Measurements from ENCODE around the gene CNTNAP2.
"Not testable (repeated sequence)": the region's sequence is repeated elsewhere in the genome, so short reads cannot be mapped to it uniquely, and the experiment has no call there.

The CNTNAP2 gene

DNA sequence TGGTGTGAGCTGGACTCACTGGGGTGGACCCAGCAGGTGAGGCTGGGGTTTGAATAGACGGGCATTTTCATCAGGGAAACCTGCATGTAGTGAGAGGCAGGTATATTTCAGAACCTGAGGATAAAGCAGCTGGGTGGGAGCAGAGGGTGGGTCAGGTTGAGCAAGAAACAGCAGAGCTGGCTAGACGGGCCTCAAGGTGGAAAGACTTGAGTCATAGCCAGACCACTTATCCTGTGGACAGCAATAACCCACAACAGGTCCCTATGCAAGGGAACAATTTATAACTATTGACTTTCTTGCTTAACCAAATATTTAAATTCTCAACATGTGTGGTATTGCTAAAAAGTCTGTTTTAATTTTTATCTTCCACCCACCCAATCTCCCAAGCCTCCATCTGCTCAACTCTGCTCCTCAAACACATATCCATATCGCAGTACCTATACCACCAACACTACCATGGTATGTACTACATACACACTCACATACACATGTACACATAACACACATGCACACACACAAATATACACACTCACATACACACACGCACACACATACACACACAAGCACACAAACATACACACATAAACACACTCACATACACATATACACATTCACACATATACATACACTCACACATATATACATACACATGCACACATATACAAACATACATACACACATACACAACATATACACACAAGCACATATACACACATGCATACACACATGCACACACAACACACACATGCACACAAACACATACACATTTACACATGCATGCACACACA lies 2345.0 kb downstream of the CNTNAP2 start (continued):
- TF ChIP-seq, protein P1, sequence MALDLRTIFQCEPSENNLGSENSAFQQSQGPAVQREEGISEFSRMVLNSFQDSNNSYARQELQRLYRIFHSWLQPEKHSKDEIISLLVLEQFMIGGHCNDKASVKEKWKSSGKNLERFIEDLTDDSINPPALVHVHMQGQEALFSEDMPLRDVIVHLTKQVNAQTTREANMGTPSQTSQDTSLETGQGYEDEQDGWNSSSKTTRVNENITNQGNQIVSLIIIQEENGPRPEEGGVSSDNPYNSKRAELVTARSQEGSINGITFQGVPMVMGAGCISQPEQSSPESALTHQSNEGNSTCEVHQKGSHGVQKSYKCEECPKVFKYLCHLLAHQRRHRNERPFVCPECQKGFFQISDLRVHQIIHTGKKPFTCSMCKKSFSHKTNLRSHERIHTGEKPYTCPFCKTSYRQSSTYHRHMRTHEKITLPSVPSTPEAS (tag by site-specific recombination; IDR thresholded peaks at IDR 0.05) = peak; percentile 49; the same call in 1 of the 2 replicates
- TF ChIP-seq ZNF549 (tag by site-specific recombination; IDR thresholded peaks at IDR 0.05) (no peak), ZNF747 (tag by site-specific recombination; IDR thresholded peaks at IDR 0.05) (no peak), ZNF114 (tag by site-specific recombination; IDR thresholded peaks at IDR 0.05) (peak; percentile 48; the same call in 1 of the 2 replicates), SP3 (tag by site-specific recombination; IDR thresholded peaks at IDR 0.05) (no peak)

DNA sequence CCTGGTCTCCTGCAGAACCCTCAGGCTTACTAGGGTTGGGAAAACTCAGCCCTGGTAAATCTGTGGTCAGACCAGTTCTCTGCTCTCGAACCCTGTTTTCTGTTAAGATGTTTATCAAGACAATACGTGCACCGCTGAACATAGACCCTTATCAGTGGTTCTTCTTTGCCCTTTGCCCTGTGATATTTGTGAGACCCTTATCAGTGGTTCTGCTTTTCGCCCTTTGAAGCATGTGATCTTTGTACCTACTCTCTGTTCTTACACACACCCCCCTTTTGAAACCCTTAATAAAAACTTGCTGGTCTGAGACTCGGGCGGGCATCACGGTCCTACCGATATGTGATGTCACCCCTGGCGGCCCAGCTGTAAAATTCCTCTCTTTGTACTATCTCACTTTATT lies 2346.2 kb downstream of the CNTNAP2 start:
- H3K4me3 ChIP-seq (ENCODE audit: low read depth, low read length); POLR2A ChIA-PET; H3K9me3 ChIP-seq (ENCODE audit: control insufficient read depth, insufficient read depth, low read depth, low read length); CTCF ChIA-PET; H3K36me3 ChIP-seq (ENCODE audit: control insufficient read depth in 2 of 2, insufficient read depth in 1 of 2, low read length in 2 of 2); H3K4me1 ChIP-seq (ENCODE audit: control insufficient read depth, insufficient read depth, low read length); H3K27ac ChIP-seq (ENCODE audit: extremely low read depth, low read depth, low read length): not testable (repeated sequence)

DNA sequence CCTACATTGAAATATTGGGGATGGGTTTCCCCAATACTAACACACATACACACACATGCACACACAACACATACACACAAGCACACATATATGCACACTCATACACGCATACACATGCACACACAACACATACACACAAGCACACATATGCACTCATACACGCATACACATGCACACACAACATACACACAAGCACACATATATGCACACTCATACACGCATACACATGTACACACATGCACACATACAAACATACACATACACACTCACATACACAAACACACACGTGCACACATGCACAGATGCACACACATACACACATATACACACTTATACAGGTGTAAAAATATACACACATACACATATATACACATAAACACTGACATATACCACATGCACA lies 2346.6 kb downstream of the CNTNAP2 start:
- ChIA-PET CTCF (no interaction called here), POLR2A (no interaction called here)

GRCh38 chr7:148464947-148465346 lies 2348.3 kb downstream of the CNTNAP2 start:
- Histone ChIP-seq H3K27ac (ENCODE audit: extremely low read depth, low read depth, low read length) (no peak overlapping the region), H3K4me3 (ENCODE audit: low read depth, low read length) (no peak overlapping the region), H3K4me1 (ENCODE audit: control insufficient read depth, insufficient read depth, low read length) (no peaks in the 10 kb centered on the region), H3K36me3 (ENCODE audit: control insufficient read depth in 2 of 2, insufficient read depth in 1 of 2, low read length in 2 of 2) (no peaks in the 10 kb centered on the region), H3K9me3 (ENCODE audit: control insufficient read depth, insufficient read depth, low read depth, low read length) (no peaks in the 10 kb centered on the region)
- ChIA-PET POLR2A (no interaction called here), CTCF (no interaction called here)
- TF ChIP-seq BCL11A (tag by site-specific recombination; IDR thresholded peaks at IDR 0.05; ENCODE audit: low read depth) (no peak), ZNF426 (tag by site-specific recombination; IDR thresholded peaks at IDR 0.05) (no peak), ZNF133 (tag by site-specific recombination; IDR thresholded peaks at IDR 0.05) (no peak), ZNF549 (tag by site-specific recombination; IDR thresholded peaks at IDR 0.05) (no peak)

More for the DNA sequence above, 2346.6 kb downstream of the CNTNAP2 start:
- Histone ChIP-seq H3K9me3 (ENCODE audit: control insufficient read depth, insufficient read depth, low read depth, low read length) (no peaks in the 10 kb centered on the region), H3K36me3 (ENCODE audit: control insufficient read depth in 2 of 2, insufficient read depth in 1 of 2, low read length in 2 of 2) (no peaks in the 10 kb centered on the region), H3K4me3 (ENCODE audit: low read depth, low read length) (no peak overlapping the region), H3K4me1 (ENCODE audit: control insufficient read depth, insufficient read depth, low read length) (no peaks in the 10 kb centered on the region), H3K27ac (ENCODE audit: extremely low read depth, low read depth, low read length) (no peak overlapping the region)
- no peak for TF ChIP-seq ZNF214 (tag by site-specific recombination; IDR thresholded peaks at IDR 0.05; ENCODE audit: borderline replicate concordance)
- TF ChIP-seq, protein P1 (tag by site-specific recombination; IDR thresholded peaks at IDR 0.05) = peak; percentile 45; the same call in 1 of the 2 replicates

- H3K4me1 ChIP-seq (ENCODE audit: control insufficient read depth, insufficient read depth, low read length); POLR2A ChIA-PET; H3K36me3 ChIP-seq (ENCODE audit: control insufficient read depth in 2 of 2, insufficient read depth in 1 of 2, low read length in 2 of 2); CTCF ChIA-PET; H3K9me3 ChIP-seq (ENCODE audit: control insufficient read depth, insufficient read depth, low read depth, low read length); H3K27ac ChIP-seq (ENCODE audit: extremely low read depth, low read depth, low read length); H3K4me3 ChIP-seq (ENCODE audit: low read depth, low read length): not testable (repeated sequence)
Measured at GRCh38 chr7:148465441-148465840, 2348.8 kb downstream of the CNTNAP2 start.

DNA sequence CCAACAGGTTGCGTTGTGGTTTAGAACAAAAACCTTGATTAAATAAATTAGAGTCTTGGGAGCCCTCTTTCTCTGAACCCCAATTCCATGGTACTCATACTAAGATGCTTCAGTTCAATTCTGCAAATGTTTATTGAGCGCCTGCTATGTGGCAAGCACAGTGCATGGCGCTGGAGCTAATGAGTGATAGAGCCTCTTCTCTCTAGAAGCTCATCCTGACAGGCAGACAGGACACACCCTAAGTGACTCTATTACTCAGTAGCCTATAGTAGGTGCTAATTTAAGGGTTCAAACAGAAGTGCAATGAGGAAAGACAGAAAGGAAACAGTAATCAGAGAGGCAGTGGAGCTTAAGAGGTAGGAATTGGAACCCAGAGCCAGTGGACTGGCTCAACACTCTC lies 2349.5 kb downstream of the CNTNAP2 start:
- H3K27ac ChIP-seq (ENCODE audit: extremely low read depth, low read depth, low read length) = no peak overlapping the region
- TF ChIP-seq, protein P2, sequence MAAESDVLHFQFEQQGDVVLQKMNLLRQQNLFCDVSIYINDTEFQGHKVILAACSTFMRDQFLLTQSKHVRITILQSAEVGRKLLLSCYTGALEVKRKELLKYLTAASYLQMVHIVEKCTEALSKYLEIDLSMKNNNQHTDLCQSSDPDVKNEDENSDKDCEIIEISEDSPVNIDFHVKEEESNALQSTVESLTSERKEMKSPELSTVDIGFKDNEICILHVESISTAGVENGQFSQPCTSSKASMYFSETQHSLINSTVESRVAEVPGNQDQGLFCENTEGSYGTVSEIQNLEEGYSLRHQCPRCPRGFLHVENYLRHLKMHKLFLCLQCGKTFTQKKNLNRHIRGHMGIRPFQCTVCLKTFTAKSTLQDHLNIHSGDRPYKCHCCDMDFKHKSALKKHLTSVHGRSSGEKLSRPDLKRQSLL (tag by site-specific recombination; IDR thresholded peaks at IDR 0.05) = peak; percentile 81
- TF ChIP-seq ZNF664 (tag by site-specific recombination; IDR thresholded peaks at IDR 0.05) (peak; percentile 67; the same call in 1 of the 2 replicates), ZNF626 (tag by site-specific recombination; IDR thresholded peaks at IDR 0.05) (no peak)
- no peaks in the 10 kb centered on the region for H3K36me3 ChIP-seq (ENCODE audit: control insufficient read depth in 2 of 2, insufficient read depth in 1 of 2, low read length in 2 of 2)
- H3K4me3 ChIP-seq (ENCODE audit: low read depth, low read length) = no peak overlapping the region
- H3K4me1 ChIP-seq (ENCODE audit: control insufficient read depth, insufficient read depth, low read length) = no peaks in the 10 kb centered on the region
- H3K9me3 ChIP-seq (ENCODE audit: control insufficient read depth, insufficient read depth, low read depth, low read length) = no peaks in the 10 kb centered on the region
- POLR2A ChIA-PET = no interaction called here
- CTCF ChIA-PET = no interaction called here
